ENCODE data around the gene TNPO1.
"Not testable (repeated sequence)": the region's sequence is repeated elsewhere in the genome, so short reads cannot be mapped to it uniquely, and the experiment has no call there.

Gene TNPO1

GRCh38 chr5:72855821-72856220, 39.4 kb downstream of the TNPO1 start:
- FAIRE-seq: no peak

GRCh38 chr5:72857396-72857795, 40.9 kb downstream of the TNPO1 start:
- no peak for FAIRE-seq

GRCh38 chr5:72859127-72859526, 42.7 kb downstream of the TNPO1 start:
- no peak for FAIRE-seq

GRCh38 chr5:72860499-72860898, 44.0 kb downstream of the TNPO1 start:
- no peak for FAIRE-seq

DNA sequence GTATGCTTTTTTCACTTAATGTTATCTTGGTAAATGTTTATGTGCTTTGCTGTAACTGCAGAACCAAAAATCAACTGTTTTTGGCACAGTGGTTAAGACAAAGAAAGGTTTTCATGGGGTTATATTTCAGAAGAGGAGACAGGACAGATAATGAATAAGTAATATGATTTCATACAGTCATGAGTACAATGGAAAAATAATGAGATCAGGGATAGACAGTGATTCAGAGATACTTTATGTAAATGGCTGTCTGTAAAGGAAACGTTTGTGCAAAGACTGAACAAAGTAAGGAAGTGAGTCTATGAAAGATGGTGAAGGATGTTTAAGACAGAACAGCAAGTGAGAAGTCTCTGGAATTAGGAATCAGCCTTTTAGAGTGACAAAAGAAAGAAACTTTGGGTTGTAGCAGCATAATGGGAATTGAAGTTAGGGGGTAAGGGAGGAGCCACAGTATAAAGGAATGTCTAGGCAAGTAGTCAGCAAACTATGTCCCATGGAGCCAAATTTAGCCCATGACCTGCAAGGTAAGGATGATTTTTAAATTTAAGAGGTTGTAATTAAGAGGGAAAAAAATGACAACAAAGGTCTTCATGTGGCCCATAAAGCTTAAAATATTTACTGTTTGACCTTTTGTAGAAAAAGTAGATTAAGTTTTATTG, 55.0 kb downstream of the TNPO1 start:
- FAIRE-seq: no peak

- FAIRE-seq: no peak
Measured at GRCh38 chr5:72878854-72879253, 62.4 kb downstream of the TNPO1 start.

GRCh38 chr5:72882989-72883388, 66.5 kb downstream of the TNPO1 start:
- no peak for FAIRE-seq

GRCh38 chr5:72883850-72884249, 67.4 kb downstream of the TNPO1 start:
- no peak for FAIRE-seq

DNA sequence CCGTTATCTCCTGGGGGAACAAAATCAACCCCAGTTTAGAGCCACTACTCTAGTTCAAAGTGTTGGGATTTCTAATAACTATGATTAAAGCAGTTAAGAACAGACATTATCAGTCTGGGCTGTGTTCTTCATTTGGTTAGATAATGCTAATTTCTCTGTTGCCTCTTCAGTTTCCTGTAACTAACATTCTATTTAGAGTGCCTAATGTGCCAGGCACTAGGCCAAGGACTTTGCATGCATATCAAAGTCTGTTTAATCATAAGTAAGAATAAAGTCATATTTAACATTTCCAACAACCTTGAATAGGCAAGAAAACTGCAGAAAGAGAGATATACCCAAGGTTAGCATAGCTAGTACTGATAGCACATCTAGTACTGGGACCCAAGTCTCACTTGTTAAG, 68.4 kb downstream of the TNPO1 start:
- FAIRE-seq: no peak

DNA sequence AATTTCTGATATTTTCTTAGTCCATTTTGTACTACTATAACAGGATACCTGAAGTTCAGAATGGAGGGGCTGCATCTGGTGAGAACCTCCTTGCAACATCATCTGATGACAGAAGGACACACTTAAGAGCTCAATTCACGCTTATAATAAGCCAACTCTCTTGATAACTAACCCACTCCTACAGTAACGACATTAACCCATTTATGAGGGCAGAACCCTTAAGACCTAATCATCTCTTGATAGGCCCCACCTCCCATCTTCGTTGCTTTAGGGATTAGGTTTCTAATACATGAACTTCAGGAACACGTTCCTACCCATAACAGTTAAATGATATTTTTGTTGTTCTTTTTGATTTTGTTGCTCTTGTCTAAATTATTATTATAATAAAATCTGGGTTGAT, 69.4 kb downstream of the TNPO1 start:
- no peak for FAIRE-seq

GRCh38 chr5:72888595-72888994, 72.1 kb downstream of the TNPO1 start:
- no peak for FAIRE-seq

GRCh38 chr5:72889324-72889723, 72.9 kb downstream of the TNPO1 start:
- no peak for FAIRE-seq

DNA sequence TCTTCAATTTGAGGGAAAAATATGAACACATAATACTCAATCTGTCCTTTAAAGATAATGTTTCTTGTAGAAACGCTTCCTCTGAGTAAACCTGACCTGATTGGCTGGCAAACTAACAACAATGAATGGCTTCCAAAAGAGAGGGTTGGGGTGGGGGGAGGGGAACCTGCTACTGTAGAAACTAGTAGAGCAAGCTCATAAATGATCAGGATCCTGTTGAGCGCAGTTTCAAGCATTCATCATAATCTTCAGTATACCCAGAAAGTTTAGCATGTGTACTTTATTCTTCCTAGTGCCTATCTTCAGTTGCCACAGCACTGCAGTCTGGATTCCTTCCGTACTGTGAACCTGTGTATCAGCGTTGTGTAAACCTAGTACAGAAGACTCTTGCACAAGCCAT, 76.4 kb downstream of the TNPO1 start:
- no peak for FAIRE-seq

- no peak for FAIRE-seq
Measured at GRCh38 chr5:72895758-72896157, 79.3 kb downstream of the TNPO1 start.

DNA sequence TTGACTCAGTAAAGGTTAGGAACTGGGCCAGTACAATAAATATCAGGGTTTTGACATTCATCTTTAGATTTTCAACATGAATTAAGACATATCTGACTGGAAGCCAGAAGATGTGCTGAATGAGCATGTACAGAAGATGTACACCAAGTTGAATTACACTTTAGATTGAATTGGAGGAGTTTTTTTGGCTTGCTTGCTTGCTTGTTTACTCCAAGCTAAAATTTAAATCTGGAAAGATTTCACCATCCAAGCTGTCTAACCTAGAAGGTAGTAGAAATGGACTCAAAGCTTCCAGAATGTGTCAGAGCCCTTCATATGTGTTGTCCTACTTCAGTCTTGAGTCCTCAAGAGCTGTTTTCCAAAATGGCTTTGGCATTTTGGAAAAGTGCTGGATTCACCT, 90.3 kb downstream of the TNPO1 start:
- no peak for FAIRE-seq

GRCh38 chr5:72908664-72909063, 92.2 kb downstream of the TNPO1 start:
- no peak for FAIRE-seq

- FAIRE-seq: no peak
Measured at GRCh38 chr5:72917371-72917776, 100.9 kb downstream of the TNPO1 start.

DNA sequence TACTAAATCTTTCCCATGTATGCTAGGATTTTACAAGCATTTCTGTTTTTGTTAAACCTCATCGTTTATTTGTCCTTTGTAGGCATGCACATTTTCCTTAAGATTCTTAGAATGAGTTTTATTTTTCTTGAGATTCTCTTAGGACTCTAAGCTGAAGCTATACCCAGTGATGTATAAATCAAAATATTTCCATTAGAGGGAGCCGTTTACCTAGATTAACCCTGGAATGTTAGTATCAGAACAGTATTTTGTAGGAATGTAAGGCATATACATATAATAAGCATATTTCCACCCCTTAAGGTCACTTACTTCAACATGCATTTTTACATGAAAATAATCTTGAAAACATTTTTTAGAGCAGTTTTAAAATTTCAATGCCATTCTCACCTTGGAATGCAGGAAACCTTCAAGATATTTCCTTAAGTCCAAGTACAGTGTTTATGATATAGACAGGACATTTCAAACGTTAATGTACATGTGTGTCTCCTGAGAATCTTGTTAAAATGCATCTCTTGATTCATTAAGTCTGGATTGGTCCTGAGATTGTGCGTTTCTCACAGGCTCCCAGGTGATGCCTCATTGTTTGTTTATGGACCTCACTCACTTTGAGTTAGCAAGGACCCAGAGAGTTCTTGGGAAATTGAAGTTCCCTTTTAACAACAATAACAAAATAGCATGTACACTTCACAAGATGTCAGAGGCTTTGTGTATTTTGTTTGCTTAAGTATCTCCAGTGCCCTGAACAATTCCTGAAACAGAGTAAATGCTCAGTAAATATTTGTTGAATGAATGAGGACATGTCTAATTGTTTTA, 104.4 kb downstream of the TNPO1 start:
- no peak for FAIRE-seq

GRCh38 chr5:72921886-72922285, 105.4 kb downstream of the TNPO1 start:
- no peak for FAIRE-seq

DNA sequence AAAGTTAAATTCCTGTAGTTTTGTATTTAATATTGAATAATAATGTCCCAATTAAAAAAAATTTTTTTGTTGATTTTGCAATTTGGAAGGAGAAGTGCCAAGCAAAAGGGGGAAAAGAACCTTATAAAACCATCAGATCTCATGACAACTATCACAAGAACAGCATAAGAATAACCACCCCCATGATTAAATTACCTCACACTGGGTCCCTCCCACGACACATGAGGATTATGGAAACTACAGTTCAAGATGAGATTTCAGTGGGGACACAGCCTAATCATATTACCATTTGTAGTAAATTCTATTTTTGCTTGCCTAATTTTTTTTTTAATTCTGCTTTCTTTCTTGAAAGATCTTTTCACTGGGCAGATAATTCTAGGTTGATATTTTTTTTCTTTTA, 106.0 kb downstream of the TNPO1 start:
- no peak for FAIRE-seq

- no peak for FAIRE-seq
Measured at GRCh38 chr5:72925336-72926010, 109.0 kb downstream of the TNPO1 start.

- not testable (repeated sequence) for FAIRE-seq
Measured at GRCh38 chr5:72932686-72933085, 116.2 kb downstream of the TNPO1 start.

DNA sequence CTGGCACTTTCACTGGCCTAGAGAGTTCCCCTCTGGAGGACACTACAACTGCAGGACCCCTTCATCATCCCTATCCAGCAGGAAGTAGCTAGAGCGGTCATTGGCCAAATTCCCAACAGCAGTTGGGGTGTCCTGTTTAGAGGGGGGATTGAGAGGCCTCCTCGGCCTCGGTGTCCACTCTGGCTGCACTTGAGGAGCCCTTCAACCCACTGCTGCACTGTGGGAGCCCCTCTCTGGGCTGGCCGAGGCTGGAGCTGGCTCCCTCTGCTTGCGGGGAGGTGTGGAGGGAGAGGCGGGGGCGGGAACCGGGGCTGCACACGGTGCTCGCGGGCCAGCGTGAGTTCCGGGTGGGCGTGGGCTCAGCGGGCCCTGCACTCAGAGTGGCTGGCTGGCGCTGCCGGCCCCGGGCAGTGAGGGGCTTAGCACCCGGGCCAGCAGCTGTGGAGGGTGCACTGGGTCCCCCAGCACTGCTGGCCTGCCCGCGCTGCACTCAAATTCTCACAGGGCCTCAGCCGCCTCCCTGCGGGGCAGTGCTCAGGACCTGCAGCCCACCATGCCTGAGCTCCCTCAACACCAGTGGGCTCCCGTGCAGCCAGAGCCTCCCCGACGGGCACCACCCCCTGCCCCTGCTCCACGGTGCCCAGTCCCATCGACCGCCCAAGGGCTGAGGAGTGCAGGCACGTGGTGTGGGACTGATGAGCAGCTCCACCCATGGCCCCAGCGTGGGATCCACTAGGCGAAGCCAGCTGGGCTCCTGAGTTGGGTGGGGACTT, 118.7 kb downstream of the TNPO1 start:
- not testable (repeated sequence) for FAIRE-seq
